ENCODE data around the gene IDH3A.

- no peak for TF ChIP-seq POLR2AphosphoS5 (IDR thresholded peaks at IDR 0.05; ENCODE audit: low read depth, low read length)
- TF ChIP-seq, protein P1, sequence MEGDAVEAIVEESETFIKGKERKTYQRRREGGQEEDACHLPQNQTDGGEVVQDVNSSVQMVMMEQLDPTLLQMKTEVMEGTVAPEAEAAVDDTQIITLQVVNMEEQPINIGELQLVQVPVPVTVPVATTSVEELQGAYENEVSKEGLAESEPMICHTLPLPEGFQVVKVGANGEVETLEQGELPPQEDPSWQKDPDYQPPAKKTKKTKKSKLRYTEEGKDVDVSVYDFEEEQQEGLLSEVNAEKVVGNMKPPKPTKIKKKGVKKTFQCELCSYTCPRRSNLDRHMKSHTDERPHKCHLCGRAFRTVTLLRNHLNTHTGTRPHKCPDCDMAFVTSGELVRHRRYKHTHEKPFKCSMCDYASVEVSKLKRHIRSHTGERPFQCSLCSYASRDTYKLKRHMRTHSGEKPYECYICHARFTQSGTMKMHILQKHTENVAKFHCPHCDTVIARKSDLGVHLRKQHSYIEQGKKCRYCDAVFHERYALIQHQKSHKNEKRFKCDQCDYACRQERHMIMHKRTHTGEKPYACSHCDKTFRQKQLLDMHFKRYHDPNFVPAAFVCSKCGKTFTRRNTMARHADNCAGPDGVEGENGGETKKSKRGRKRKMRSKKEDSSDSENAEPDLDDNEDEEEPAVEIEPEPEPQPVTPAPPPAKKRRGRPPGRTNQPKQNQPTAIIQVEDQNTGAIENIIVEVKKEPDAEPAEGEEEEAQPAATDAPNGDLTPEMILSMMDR (IDR thresholded peaks at IDR 0.05), result no peak
These were observed 12.9 kb downstream of the IDH3A start for GRCh38 chr15:78162038-78162437.
